ENCODE measurements around the gene NR2F1. TPM values are rescaled to one million over a fixed set of nuclear protein-coding genes. Genes with fewer than 3 reads are reported as not detected.

Gene NR2F1
- total RNA-seq, 1 experiment from 2014 or later, result 1.3 TPM

GRCh38 chr5:93601071-93601801 is 18.2 kb downstream of the NR2F1 start:
- no TSS peak for BruUV-seq (replicated peaks)
- POLR2A ChIA-PET (ENCODE audit: unreplicated experiment), result no interaction called here
- no peak overlapping the region for H3K4me3 ChIP-seq

GRCh38 chr5:93601802-93602155 is 18.8 kb downstream of the NR2F1 start:
- intact Hi-C loops (cut with micrococcal nuclease; ENCODE audit: unreplicated experiment), result no loop called here
- Histone ChIP-seq H3K4me2 (no peak overlapping the region), H2AFZ (no peak overlapping the region)

More at GRCh38 chr5:93601071-93601801, 18.2 kb downstream of the NR2F1 start:
- no peak for DNase-seq
- Histone ChIP-seq H4K20me1 (ENCODE audit: insufficient read depth) (no peaks in the 10 kb centered on the region), H3K79me2 (ENCODE audit: low read depth) (no peaks in the 10 kb centered on the region), H3K27ac (no peak overlapping the region), H3F3A (ENCODE audit: insufficient read depth, low read depth) (no peaks in the 10 kb centered on the region), H2AFZ (no peak overlapping the region), H3K4me1 (replicated peaks; ENCODE audit: insufficient read depth) (0 out of 2 replicates have a peak, but pooled peaks cover under 1% of the 10 kb centered on the region), H3K36me3 (ENCODE audit: low read depth) (no peaks in the 10 kb centered on the region), H3K9me3 (ENCODE audit: insufficient read depth, low read depth) (no peaks in the 10 kb centered on the region), H3K27me3 (ENCODE audit: insufficient read depth, low read depth) (no peaks in the 10 kb centered on the region), H3K9me2 (ENCODE audit: insufficient read depth) (no peaks in the 10 kb centered on the region), H3K4me2 (no peak overlapping the region)
- no peak for TF ChIP-seq CTCF (conservative IDR thresholded peaks at IDR 0.05)
- TF ChIP-seq EZH2 (IDR thresholded peaks at IDR 0.05; ENCODE audit: low read depth), result no peak
- intact Hi-C loops (cut with micrococcal nuclease; ENCODE audit: unreplicated experiment), result no loop called here
- CTCF ChIA-PET, result no interaction called here

GRCh38 chr5:93602241-93603077 is 19.4 kb downstream of the NR2F1 start:
- no peaks in the 10 kb centered on the region for H4K20me1 ChIP-seq (ENCODE audit: insufficient read depth)
- no peaks in the 10 kb centered on the region for H3K36me3 ChIP-seq (ENCODE audit: low read depth)
- ChIA-PET POLR2A (ENCODE audit: unreplicated experiment) (no interaction called here), CTCF (no interaction called here)
- no peak overlapping the region for H2AFZ ChIP-seq
- H3F3A ChIP-seq (ENCODE audit: insufficient read depth, low read depth), result peaks cover 6% of the 10 kb centered on the region; the same call in 1 of the 2 replicates
- DNase-seq, result no peak
- no peaks in the 10 kb centered on the region for H3K9me2 ChIP-seq (ENCODE audit: insufficient read depth)
- no peak overlapping the region for H3K4me2 ChIP-seq
- H3K9me3 ChIP-seq (ENCODE audit: insufficient read depth, low read depth), result no peaks in the 10 kb centered on the region
- H3K27me3 ChIP-seq (ENCODE audit: insufficient read depth, low read depth), result no peaks in the 10 kb centered on the region
- H3K79me2 ChIP-seq (ENCODE audit: low read depth), result no peaks in the 10 kb centered on the region
- intact Hi-C loops (cut with micrococcal nuclease; ENCODE audit: unreplicated experiment), result no loop called here
- no peak overlapping the region for H3K27ac ChIP-seq
- TF ChIP-seq CTCF (conservative IDR thresholded peaks at IDR 0.05) (no peak), EZH2 (IDR thresholded peaks at IDR 0.05; ENCODE audit: low read depth) (no peak)
- H3K4me1 ChIP-seq (replicated peaks; ENCODE audit: insufficient read depth), result peaks cover 13% of the 10 kb centered on the region
- no peak overlapping the region for H3K4me3 ChIP-seq
- BruUV-seq (replicated peaks), result no TSS peak

More at GRCh38 chr5:93601802-93602155, 18.8 kb downstream of the NR2F1 start:
- Histone ChIP-seq H4K20me1 (ENCODE audit: insufficient read depth) (no peaks in the 10 kb centered on the region), H3K4me3 (no peak overlapping the region), H3K36me3 (ENCODE audit: low read depth) (no peaks in the 10 kb centered on the region), H3F3A (ENCODE audit: insufficient read depth, low read depth) (peaks cover under 1% of the 10 kb centered on the region; the same call in 1 of the 2 replicates), H3K4me1 (replicated peaks; ENCODE audit: insufficient read depth) (peaks cover 6% of the 10 kb centered on the region), H3K9me2 (ENCODE audit: insufficient read depth) (no peaks in the 10 kb centered on the region), H3K9me3 (ENCODE audit: insufficient read depth, low read depth) (no peaks in the 10 kb centered on the region), H3K27me3 (ENCODE audit: insufficient read depth, low read depth) (no peaks in the 10 kb centered on the region), H3K79me2 (ENCODE audit: low read depth) (no peaks in the 10 kb centered on the region), H3K27ac (no peak overlapping the region)
- ChIA-PET POLR2A (ENCODE audit: unreplicated experiment) (no interaction called here), CTCF (no interaction called here)
- TF ChIP-seq CTCF (conservative IDR thresholded peaks at IDR 0.05), result no peak
- TF ChIP-seq EZH2 (IDR thresholded peaks at IDR 0.05; ENCODE audit: low read depth), result no peak
- no TSS peak for BruUV-seq (replicated peaks)
- no peak for DNase-seq
